GM23338 (cell line): Measurements from ENCODE around the gene MCUB. TPM values are rescaled to one million over a fixed set of nuclear protein-coding genes. Genes with fewer than 3 reads are reported as not detected.
A peak's percentile ranks its signal among the peaks of the same experiment; 100 is the strongest.

Source experiments
- ATAC-seq: fragments of 200-7000 bp; cut with Tn5 transposase; 3 replicates; pipeline ENCODE4 v1.9.1; 2020
- DNase-seq: peaks from one replicate; pipeline ENCODE4 v3.0.0-alpha.2; 2015; ENCODE audit warnings: low spot score
- H2AFZ ChIP-seq: fragments of 200-600 bp; sonication (generic); 2 replicates; pipeline ENCODE4 v1.8.0; 2016; ENCODE audit warnings: antibody characterized with exemption, mild to moderate bottlenecking, moderate library complexity
- H3F3A ChIP-seq: fragments of 200-600 bp; sonication (generic); replicated peaks from 2 replicates; pipeline ENCODE4 v1.8.0; 2017; ENCODE audit warnings: antibody characterized with exemption, mixed run types, low read depth
- H3K27ac ChIP-seq: fragments of 200-600 bp; sonication (generic); 2 replicates; pipeline ENCODE4 v1.6.1; 2016; ENCODE audit warnings: low read depth
- H3K27me3 ChIP-seq: fragments of 200-600 bp; sonication (generic); 2 replicates; pipeline ENCODE4 v1.8.0; 2016; ENCODE audit warnings: mild to moderate bottlenecking, mixed run types, moderate library complexity; ENCODE audit not compliant: insufficient read depth
- H3K36me3 ChIP-seq: fragments of 200-600 bp; sonication (generic); 2 replicates; pipeline ENCODE4 v1.8.0; 2016; ENCODE audit warnings: mild to moderate bottlenecking; ENCODE audit not compliant: insufficient read depth
- H3K4me1 ChIP-seq: fragments of 200-600 bp; sonication (generic); 2 replicates; pipeline ENCODE4 v1.8.0; 2016; ENCODE audit warnings: mild to moderate bottlenecking, moderate library complexity; ENCODE audit not compliant: insufficient read depth
- H3K4me2 ChIP-seq: fragments of 200-600 bp; sonication (generic); 2 replicates; pipeline ENCODE4 v1.7.1; 2017; ENCODE audit warnings: mixed run types
- H3K4me3 ChIP-seq: fragments of 200-600 bp; sonication (generic); 2 replicates; pipeline ENCODE4 v1.6.1; 2016; ENCODE audit warnings: mixed run types
- H3K79me2 ChIP-seq: fragments of 200-600 bp; sonication (generic); replicated peaks from 2 replicates; pipeline ENCODE4 v1.8.0; 2017; ENCODE audit warnings: mild to moderate bottlenecking; ENCODE audit not compliant: insufficient read depth
- H3K9me2 ChIP-seq: fragments of 200-600 bp; sonication (generic); 2 replicates; pipeline ENCODE4 v1.8.0; 2017; ENCODE audit not compliant: insufficient read depth
- H4K20me1 ChIP-seq: fragments of 200-600 bp; sonication (generic); replicated peaks from 2 replicates; pipeline ENCODE4 v1.8.0; 2017; ENCODE audit warnings: mild to moderate bottlenecking; ENCODE audit not compliant: insufficient read depth
- H3K27ac Mint-ChIP-seq: 2 replicates; pipeline ENCODE4 v1.8.0; 2020; ENCODE audit warnings: inconsistent platforms, mild to moderate bottlenecking, moderate library complexity, mixed read lengths
- H3K27me3 Mint-ChIP-seq: 3 replicates; pipeline ENCODE4 v1.8.0; 2022; ENCODE audit warnings: low read depth, mild to moderate bottlenecking, moderate library complexity, mixed read lengths, inconsistent platforms; ENCODE audit not compliant: insufficient read depth, poor library complexity
- H3K36me3 Mint-ChIP-seq: 3 replicates; pipeline ENCODE4 v1.8.0; 2021; ENCODE audit warnings: low read depth, mild to moderate bottlenecking, inconsistent platforms, moderate library complexity, mixed read lengths
- H3K4me1 Mint-ChIP-seq: 3 replicates; pipeline ENCODE4 v1.8.0; 2020; ENCODE audit warnings: mild to moderate bottlenecking, inconsistent platforms, mixed read lengths
- H3K4me3 Mint-ChIP-seq: 3 replicates; pipeline ENCODE4 v1.8.0; 2021; ENCODE audit warnings: moderate library complexity, mild to moderate bottlenecking, inconsistent platforms, mixed read lengths
- H3K9me3 Mint-ChIP-seq: 3 replicates; pipeline ENCODE4 v1.8.0; 2020; ENCODE audit warnings: moderate library complexity, mild to moderate bottlenecking, inconsistent platforms, mixed read lengths
- CREB1 ChIP-seq: fragments of 250-450 bp; sonication (Bioruptor Pico); IDR thresholded peaks from 2 replicates; pipeline ENCODE4 v1.5.0; 2020; ENCODE audit warnings: low read depth, mild to moderate bottlenecking, moderate library complexity
- CTCF ChIP-seq, 2 experiments: fragments of 200-600 bp in 1 of 2; sonication (generic) in 1 of 2; conservative IDR thresholded peaks; 2 replicates each; pipeline versions ENCODE4 v1.5.1 to v1.6.1; 2016 to 2017; ENCODE audit warnings: antibody characterized with exemption in 2 of 2, low read depth in 2 of 2, mild to moderate bottlenecking in 2 of 2, moderate library complexity in 1 of 2
- ETS1 ChIP-seq: IDR thresholded peaks from 2 replicates; pipeline ENCODE4 v1.6.1; 2016; ENCODE audit warnings: antibody characterized with exemption
- JUNB ChIP-seq: IDR thresholded peaks from one replicate; pipeline ENCODE4 v1.6.1; 2016; ENCODE audit warnings: antibody characterized with exemption; ENCODE audit not compliant: unreplicated experiment
- POLR2AphosphoS5 ChIP-seq: IDR thresholded peaks from 2 replicates; pipeline ENCODE4 v1.6.1; 2016; ENCODE audit warnings: antibody characterized with exemption, low read depth
- STAT1 ChIP-seq: IDR thresholded peaks from one replicate; pipeline ENCODE4 v1.6.1; 2016; ENCODE audit warnings: antibody characterized with exemption; ENCODE audit not compliant: unreplicated experiment
- polyA plus RNA-seq: library from polyadenylated mRNA; unstranded; fragments of >200 nt; fragmentation: Nextera tagmentation; extraction: Ambion mirVana; gene quantifications from 2 replicates; pipeline ENCODE4 v1.2.1, GENCODE V29; 2016
- total RNA-seq: library from RNA; depleted of rRNA; stranded (reverse); fragments of >200 nt; shearing (Covaris generic); gene quantifications from 2 replicates; pipeline ENCODE4 v1.2.3, GENCODE V29; 2014

MCUB gene
- total and polyA plus RNA-seq, 2 experiments from 2014 or later: 21.7 to 97.9 TPM

- no peaks in the 10 kb centered on the region for H3K9me3 Mint-ChIP-seq
- Histone ChIP-seq H3K36me3 (no peaks in the 10 kb centered on the region), H3K4me2 (peak within 1 kb of the TSS; percentile 78), H3F3A (no peaks in the 10 kb centered on the region), H3K4me1 (peaks cover 8% of the 10 kb centered on the region), H3K27me3 (no peaks in the 10 kb centered on the region), H2AFZ (peak within 1 kb of the TSS; percentile 83), H3K4me3 (peak within 1 kb of the TSS; percentile 68), H4K20me1 (0 out of 2 replicates have a peak, but pooled peaks cover 3% of the 10 kb centered on the region), H3K9me2 (no peaks in the 10 kb centered on the region), H3K27ac (peak within 1 kb of the TSS; percentile 99), H3K79me2 (peaks cover 45% of the 10 kb centered on the region)
- H3K27me3 Mint-ChIP-seq: peaks cover 9% of the 10 kb centered on the region
- H3K4me3 Mint-ChIP-seq: peak within 1 kb of the TSS; percentile 95
- H3K36me3 Mint-ChIP-seq: no peaks in the 10 kb centered on the region; the same call in 1 of the 3 replicates
- TF ChIP-seq POLR2AphosphoS5 (peak; percentile 82), CTCF (conservative IDR thresholded peaks at IDR 0.05; ENCODE audit: low read depth in 2 of 2) (no peak), STAT1 (no peak), ETS1 (no peak), CREB1 (CRISPR knock-in tag) (no peak)
- DNase-seq (peak; percentile 93), ATAC-seq (peak; percentile 84)
- H3K4me1 Mint-ChIP-seq: peaks cover 11% of the 10 kb centered on the region
- peak within 1 kb of the TSS; percentile 95 for H3K27ac Mint-ChIP-seq
These were observed 169.9 kb downstream of the MCUB start, which contains the start of gene PLA2G12A for GRCh38 chr4:109729718-109730618. TSS of gene PLA2G12A (minus strand) at chr4:109730070. CDS start at chr4:109729809, 261 bp downstream.

GRCh38 chr4:109730619-109731545, 170.8 kb downstream of the MCUB start:
- H3K27ac ChIP-seq: peak overlapping the region; percentile 99
- Mint-ChIP-seq H3K27me3 (peaks cover 9% of the 10 kb centered on the region), H3K36me3 (no peaks in the 10 kb centered on the region; the same call in 1 of the 3 replicates), H3K9me3 (no peaks in the 10 kb centered on the region; the same call in 2 of the 3 replicates), H3K4me3 (peak overlapping the region; percentile 86), H3K27ac (peak overlapping the region; percentile 94), H3K4me1 (peaks cover 11% of the 10 kb centered on the region)
- H2AFZ ChIP-seq: peak overlapping the region; percentile 10
- 0 out of 2 replicates have a peak, but pooled peaks cover 3% of the 10 kb centered on the region for H4K20me1 ChIP-seq
- no peaks in the 10 kb centered on the region for H3F3A ChIP-seq
- peaks cover 8% of the 10 kb centered on the region for H3K4me1 ChIP-seq
- H3K27me3 ChIP-seq: no peaks in the 10 kb centered on the region
- TF ChIP-seq CREB1 (CRISPR knock-in tag) (0 out of 2 replicates have a peak, but pooled peaks have one; percentile 38), JUNB (no peak)
- DNase-seq (peak; percentile 35), ATAC-seq (peak; percentile 57)
- H3K36me3 ChIP-seq: no peaks in the 10 kb centered on the region
- H3K9me2 ChIP-seq: no peaks in the 10 kb centered on the region
- peak overlapping the region; percentile 78 for H3K4me2 ChIP-seq
- H3K4me3 ChIP-seq: peak overlapping the region; percentile 68
- H3K79me2 ChIP-seq: peaks cover 36% of the 10 kb centered on the region
